Inflammatory macrophage treated with lipopolysaccharide for 1 hour (primary cell): ENCODE measurements around the gene LDHAL6B.
"Not testable (repeated sequence)": the region's sequence is repeated elsewhere in the genome, so short reads cannot be mapped to it uniquely, and the experiment has no call there.

Experiments used
- DNase-seq, 2 donors: peaks; one replicate each; pipeline ENCODE4 v3.0.0-alpha.2; 2020 to 2022

The LDHAL6B gene

DNA sequence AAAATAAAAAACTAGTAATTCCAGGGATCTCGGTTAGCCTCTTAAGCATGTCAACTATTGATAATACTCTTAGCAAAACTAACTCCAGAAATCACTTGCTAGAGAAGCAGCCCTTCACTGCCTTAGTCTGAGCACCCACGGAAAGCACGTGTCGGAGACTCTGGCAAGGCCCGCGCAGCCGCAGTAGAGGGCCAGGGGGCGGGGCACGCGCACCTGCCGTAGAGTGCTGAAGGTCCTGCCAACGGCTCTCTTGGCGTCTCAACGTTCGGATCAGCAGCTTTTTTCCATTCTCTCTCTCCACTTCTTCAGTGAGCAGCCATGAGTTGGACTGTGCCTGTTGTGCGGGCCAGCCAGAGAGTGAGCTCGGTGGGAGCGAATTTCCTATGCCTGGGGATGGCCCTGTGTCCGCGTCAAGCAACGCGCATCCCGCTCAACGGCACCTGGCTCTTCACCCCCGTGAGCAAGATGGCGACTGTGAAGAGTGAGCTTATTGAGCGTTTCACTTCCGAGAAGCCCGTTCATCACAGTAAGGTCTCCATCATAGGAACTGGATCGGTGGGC is at the start of gene LDHAL6B:
TSS of gene LDHAL6B (plus strand) at position 221 of the 561 bp plus-strand sequence. CDS start at position 319, 98 bp downstream.
- no peak for DNase-seq

GRCh38 chr15:59157396-59157795 is 49.2 kb upstream of the LDHAL6B start:
- no peak for DNase-seq

DNA sequence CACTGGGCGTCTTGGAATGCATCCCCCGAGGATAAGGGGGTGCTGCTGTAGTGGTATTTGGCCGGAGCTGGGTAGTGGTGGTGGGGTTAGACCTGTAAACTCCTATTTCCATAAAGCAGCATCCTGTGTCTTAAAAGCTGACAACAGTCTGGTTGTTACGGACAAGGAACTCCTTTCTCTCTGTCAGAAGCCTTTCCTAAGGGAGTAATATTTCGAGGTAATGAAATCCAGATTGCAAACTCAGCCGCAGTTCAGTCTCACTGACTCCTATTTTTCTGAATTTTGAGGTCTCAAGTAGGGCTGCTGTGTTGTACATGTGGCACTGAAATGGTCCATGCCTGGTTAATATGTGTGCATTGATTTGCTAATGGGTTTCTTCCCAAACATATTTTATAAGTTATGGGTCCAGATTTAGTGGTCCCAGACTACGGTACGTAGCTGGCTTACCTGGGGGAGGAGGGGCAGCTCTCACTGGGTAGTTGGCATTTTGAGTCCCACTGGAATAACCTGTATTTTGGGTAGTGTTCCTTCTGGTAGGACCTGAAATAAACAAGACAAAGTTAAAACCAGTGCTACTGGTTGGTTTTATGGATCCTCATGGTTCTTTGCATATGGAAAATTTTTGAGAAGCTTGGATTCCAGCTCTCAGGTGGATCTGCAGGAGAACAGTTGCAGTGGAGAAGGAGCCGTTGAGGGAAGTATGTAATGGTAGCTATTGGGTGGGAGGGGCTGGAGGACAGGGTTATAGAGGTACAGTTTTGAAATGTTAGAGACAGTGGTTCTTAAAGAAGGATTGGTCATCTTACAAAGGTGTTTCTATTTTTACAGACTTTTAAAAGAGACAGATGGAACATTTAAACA is 48.6 kb upstream of the LDHAL6B start:
- no peak for DNase-seq

- DNase-seq = no peak
Measured at GRCh38 chr15:59158701-59159034, 48.0 kb upstream of the LDHAL6B start.

GRCh38 chr15:59159210-59159609 is 47.4 kb upstream of the LDHAL6B start:
- no peak for DNase-seq

DNA sequence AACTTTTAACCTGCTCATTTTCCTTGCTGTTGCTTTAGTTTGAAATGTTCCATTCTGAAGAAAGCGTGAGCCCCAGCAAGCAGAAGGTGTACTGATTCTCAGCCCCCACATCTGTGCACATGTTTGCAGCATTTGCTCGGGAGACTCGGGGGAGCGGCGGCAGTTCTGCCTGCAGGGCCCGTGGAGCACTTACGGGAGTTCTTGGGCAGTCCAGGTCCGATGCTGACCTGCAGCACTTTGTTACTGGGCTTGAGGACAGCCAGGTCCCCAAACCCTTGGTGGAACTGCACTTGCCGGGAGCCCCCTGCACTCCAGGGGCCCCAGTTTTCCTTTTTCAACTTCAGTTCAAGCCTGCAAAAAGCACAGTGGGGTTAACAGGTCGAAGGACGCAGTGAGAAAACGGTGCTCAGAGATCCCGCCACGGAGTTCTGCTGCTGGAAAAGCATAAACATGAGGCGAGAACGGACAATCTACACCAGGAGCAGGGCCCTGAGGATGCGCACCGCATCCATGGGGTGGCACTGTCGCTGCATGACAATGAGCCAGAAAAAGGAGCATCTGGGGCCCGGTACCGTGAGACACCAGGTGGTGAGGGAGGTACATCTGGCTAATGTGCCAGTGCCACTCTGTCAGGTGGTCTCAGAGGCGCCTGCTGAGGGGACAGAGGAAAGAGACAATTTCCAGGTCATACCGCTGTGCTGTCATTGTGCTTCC is 45.6 kb upstream of the LDHAL6B start:
- DNase-seq = no peak

DNA sequence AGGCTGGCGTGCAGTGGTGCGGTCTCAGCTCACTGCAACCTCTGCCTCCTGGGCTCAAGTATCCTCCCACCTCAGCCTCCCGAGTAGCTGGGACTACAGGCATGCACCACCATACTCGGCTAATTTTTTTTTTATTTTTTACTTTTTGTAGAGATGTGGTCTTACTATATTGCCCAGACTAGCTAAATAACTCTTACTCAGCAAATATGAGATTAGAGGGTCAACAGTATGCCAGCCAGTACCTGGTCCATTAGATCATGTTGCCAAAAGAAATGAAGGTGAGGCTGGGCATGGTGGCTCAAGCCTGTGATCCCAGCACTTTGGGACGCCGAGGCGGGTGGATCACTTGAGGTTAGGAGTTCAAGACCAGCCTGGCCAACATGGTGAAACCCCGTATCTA is 44.6 kb upstream of the LDHAL6B start:
- DNase-seq = not testable (repeated sequence)

DNA sequence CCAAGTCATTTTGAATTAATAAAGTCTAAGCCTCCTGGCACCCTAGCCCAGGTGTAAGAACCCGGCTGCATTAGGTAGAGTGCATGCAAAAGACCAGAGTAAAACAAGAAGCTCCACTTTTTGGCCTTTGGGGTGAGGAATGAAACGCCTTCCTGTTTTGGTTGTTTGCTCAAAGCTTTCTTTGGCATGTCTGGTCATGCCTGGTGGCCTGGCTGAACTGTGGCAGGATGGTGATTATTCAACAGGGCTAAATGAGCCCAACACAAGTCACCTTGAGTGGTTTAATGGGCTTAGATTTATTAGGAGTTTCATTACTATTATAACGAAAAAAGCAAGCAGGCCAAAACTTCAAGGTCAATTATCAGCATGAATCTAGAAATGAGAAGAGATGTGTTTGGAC is 40.9 kb upstream of the LDHAL6B start:
- DNase-seq = no peak

GRCh38 chr15:59166166-59166565 is 40.5 kb upstream of the LDHAL6B start:
- DNase-seq = peak in 1 of 2 donors; percentile 42

- no peak for DNase-seq
Measured at GRCh38 chr15:59166601-59167265, 39.9 kb upstream of the LDHAL6B start.

DNA sequence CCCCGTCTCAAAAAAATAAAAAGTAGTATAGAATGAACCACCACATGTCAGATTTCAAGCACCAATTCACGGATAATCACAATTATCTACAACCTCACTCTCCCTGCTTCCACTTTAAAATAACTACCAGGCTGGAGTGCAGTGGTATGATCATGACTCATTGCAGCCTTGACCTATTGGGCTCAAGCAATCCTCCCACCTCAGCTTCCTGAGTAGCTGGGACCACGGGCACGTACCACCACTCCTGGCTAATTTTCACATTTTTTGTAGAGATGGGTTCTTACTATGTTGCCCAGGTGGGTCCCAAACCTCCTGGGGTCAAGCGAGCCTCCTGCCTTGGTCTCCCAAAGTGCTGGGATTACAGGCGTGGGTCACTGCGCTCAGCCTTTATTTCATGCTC is 38.1 kb upstream of the LDHAL6B start:
- DNase-seq = peak; percentile 62 to 80

GRCh38 chr15:59169251-59169708 is 37.4 kb upstream of the LDHAL6B start:
- DNase-seq = peak; percentile 91 to 96

GRCh38 chr15:59170295-59171066 is 36.2 kb upstream of the LDHAL6B start:
- no peak for DNase-seq

GRCh38 chr15:59171067-59171397 is 35.6 kb upstream of the LDHAL6B start:
- DNase-seq = no peak

DNA sequence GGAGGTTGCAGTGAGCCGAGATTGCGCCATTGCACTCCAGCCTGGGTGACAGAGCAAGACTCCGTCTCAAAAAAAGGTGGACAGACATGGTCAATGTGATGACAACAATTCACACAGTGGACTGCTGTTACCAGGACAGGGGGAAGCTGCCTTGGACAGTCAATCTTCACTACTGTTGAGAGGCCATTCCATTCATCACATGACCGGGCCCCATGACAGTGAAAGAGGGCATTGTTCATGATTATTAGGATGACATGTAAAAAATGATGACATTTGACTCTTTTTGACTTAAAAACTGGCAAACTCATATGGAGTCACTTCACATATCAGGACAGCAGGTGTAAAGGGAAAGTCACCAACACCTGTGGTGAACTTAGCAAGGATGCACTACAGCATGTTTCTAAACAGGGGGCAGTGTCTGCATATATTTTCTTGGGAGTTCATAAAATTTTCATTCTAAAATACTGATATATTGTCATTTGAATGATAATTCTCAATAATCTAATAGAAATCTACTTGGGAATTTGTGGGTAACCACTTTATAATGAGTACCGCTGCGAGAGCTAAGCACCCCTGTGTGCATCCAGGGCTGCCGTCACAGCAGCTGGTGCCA is 34.2 kb upstream of the LDHAL6B start:
- no peak for DNase-seq

GRCh38 chr15:59173194-59173593 is 33.4 kb upstream of the LDHAL6B start:
- DNase-seq = no peak

GRCh38 chr15:59174151-59174834 is 32.4 kb upstream of the LDHAL6B start:
- DNase-seq = peak; percentile 54 to 64

GRCh38 chr15:59174835-59175831 is 31.5 kb upstream of the LDHAL6B start:
- peak; percentile 88 to 96 for DNase-seq

- peak; percentile 79 to 89 for DNase-seq
Measured at GRCh38 chr15:59176653-59177316, 29.9 kb upstream of the LDHAL6B start.

- peak; percentile 87 to 97 for DNase-seq
Measured at GRCh38 chr15:59177317-59177660, 29.4 kb upstream of the LDHAL6B start.
